HG02884 (cell line): Measurements from ENCODE around the gene OR13D1.
A peak's percentile ranks its signal among the peaks of the same experiment; 100 is the strongest.
"Not testable (repeated sequence)": the region's sequence is repeated elsewhere in the genome, so short reads cannot be mapped to it uniquely, and the experiment has no call there.

Experiments
- ATAC-seq: cut with Tn5 transposase; IDR thresholded peaks from one replicate; pipeline ENCODE4 v1.9.1; 2021; ENCODE audit warnings: mild to moderate bottlenecking, moderate library complexity; ENCODE audit not compliant: unreplicated experiment

Gene OR13D1

DNA sequence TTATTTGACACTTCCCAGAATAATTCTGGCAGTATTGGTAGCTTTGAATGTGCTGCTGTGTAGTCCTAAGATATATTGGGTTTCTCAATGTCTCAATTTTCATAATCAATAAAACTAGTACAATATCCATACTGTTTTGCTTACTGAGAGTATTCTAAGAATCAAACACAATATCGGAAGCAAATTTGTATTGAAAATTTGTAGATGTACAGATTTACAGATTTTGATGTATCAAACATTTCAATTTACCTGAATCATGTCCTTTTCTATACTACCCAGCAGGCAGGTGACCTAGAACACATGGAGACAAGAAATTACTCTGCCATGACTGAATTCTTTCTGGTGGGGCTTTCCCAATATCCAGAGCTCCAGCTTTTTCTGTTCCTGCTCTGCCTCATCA lies at the start of gene OR13D1:
Gene OR13D1 (plus strand): TSS at position 301 of the 400 bp plus-strand sequence. CDS start 0 bp downstream, at position 301.
- ATAC-seq = no peak

- no peak for ATAC-seq
Measured at GRCh38 chr9:104658496-104659195, 35.7 kb upstream of the OR13D1 start.

GRCh38 chr9:104675611-104676010 lies 18.7 kb upstream of the OR13D1 start:
- ATAC-seq = no peak

GRCh38 chr9:104682642-104683041 lies 11.7 kb upstream of the OR13D1 start:
- ATAC-seq = peak; percentile 79

GRCh38 chr9:104686081-104686480 lies 8.2 kb upstream of the OR13D1 start:
- ATAC-seq = no peak

- no peak for ATAC-seq
Measured at GRCh38 chr9:104700306-104700705, 6.0 kb downstream of the OR13D1 start.

DNA sequence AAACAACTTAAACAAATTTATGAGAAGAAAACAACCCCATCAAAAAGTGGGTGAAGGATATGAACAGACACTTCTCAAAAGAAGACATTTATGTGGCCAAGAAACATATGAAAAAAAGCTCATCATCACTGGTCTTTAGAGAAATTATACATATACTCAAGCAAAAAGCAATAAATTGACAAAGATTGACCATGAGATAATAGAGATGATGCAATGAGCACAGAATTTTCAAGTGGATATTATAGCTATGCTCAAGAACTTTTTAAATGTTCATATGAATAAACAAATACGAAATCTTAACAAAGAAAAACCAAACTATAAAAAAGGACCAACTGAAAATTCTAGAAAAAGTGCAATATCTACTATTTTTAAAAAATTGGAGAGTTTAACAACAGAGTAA lies 14.4 kb downstream of the OR13D1 start:
- ATAC-seq = not testable (repeated sequence)

DNA sequence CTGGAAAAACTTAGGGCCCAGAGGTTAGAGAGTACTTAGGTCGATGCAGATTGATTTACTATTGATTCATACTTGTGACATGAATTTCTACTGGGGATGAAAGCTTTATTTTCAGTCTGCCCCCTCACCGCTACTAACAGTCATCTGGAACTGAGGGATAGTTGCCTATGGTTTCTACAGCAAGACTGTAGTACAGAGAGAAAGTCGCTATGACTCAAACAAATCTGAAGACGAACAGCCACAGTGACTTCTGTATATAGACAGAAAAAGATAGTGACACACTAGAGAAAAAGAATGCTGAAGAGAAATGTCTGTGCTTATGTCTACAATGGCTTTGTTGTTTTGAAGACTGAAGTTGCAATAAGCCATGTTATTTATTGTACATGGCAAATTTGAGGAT lies 17.3 kb downstream of the OR13D1 start:
- no peak for ATAC-seq

DNA sequence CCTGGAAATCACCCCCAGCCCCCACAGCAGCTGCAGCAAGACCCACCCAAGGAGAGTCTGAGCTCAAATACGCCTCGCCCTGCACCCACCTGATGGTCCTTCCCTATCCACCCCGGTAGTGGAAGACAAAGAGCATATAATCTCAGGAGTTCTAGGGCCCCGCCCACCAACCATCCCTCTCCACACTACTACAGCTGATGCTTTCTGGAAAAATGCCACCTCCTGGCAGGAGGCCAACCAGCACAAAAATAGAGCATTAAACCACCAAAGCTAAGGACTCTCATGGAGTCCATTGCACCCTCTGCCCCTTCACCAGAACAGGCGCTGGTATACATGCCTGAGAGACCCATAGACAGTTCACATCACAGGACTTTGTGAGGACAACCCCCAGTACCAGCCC lies 30.7 kb downstream of the OR13D1 start:
- no peak for ATAC-seq

GRCh38 chr9:104738452-104738851 lies 44.1 kb downstream of the OR13D1 start:
- no peak for ATAC-seq

GRCh38 chr9:104740621-104741020 lies 46.3 kb downstream of the OR13D1 start:
- ATAC-seq = no peak

- ATAC-seq = peak; percentile 34
Measured at GRCh38 chr9:104743376-104743985, 49.2 kb downstream of the OR13D1 start.
